ENCODE measurements around the gene IL17RB. TPM values are rescaled to one million over a fixed set of nuclear protein-coding genes. Genes with fewer than 3 reads are reported as not detected.

The IL17RB gene
- total RNA-seq, 1 experiment from 2014 or later: 9.8 TPM

DNA sequence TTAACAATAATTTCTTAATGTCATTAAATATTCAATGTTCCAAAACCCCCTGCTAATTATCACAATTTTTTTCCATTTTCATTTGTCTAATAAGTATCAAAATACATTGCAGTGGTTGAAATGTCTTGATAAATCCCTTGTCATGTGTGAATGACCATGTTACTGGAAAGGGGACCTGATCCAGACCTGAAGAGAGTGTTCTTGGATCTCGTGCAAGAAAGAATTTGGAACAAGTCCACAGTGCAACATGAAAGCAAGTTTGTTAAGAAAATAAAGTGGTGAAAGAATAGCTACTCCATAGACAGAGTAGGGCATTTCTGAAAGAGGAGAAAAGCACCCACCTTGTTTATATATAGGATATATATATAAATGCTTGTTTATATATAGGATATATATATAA, 55.7 kb downstream of the IL17RB start:
- Histone ChIP-seq H3T11ph (ENCODE audit: low read length) (no peak overlapping the region), H3K27ac (ENCODE audit: insufficient read length, low read depth, low read length) (no peak overlapping the region), H2AK5ac (ENCODE audit: insufficient read length, low read length) (no peak overlapping the region), H4K20me1 (ENCODE audit: control insufficient read depth, insufficient read depth, insufficient read length) (no peaks in the 10 kb centered on the region), H2BK120ac (ENCODE audit: low read depth, low read length, poor library complexity, severe bottlenecking) (no peak overlapping the region), H2BK15ac (ENCODE audit: low read depth, low read length) (no peak overlapping the region), H3K14ac (ENCODE audit: insufficient read depth, low read length) (no peak overlapping the region), H3K4me2 (ENCODE audit: insufficient read depth, insufficient read length, low read length) (no peak overlapping the region), H2BK20ac (ENCODE audit: low read depth, low read length, poor library complexity, severe bottlenecking) (no peak overlapping the region), H4K5ac (ENCODE audit: insufficient read length, low read depth, low read length) (no peak overlapping the region), H3K4ac (ENCODE audit: low read depth, low read length) (no peak overlapping the region), H3K79me1 (ENCODE audit: insufficient read depth, low read depth, low read length, poor library complexity, severe bottlenecking) (no peaks in the 10 kb centered on the region), H3K23ac (ENCODE audit: insufficient read length, low read depth, low read length) (no peak overlapping the region), H2AFZ (ENCODE audit: low read length) (no peak overlapping the region), H3K18ac (ENCODE audit: insufficient read length, low read depth, low read length) (no peak overlapping the region), H3K9me3 (ENCODE audit: control insufficient read depth, low read depth, low read length) (no peaks in the 10 kb centered on the region), H3K9ac (ENCODE audit: extremely low read depth, insufficient read length, low read length) (no peak overlapping the region), H2BK12ac (ENCODE audit: insufficient read length, low read depth, low read length) (no peak overlapping the region), H3K23me2 (ENCODE audit: insufficient read length, low read depth, low read length, poor library complexity, severe bottlenecking) (no peaks in the 10 kb centered on the region), H2BK5ac (ENCODE audit: insufficient read length, low read length) (no peak overlapping the region), H3K27me3 (ENCODE audit: insufficient read depth, low read length) (no peaks in the 10 kb centered on the region), H3K79me2 (ENCODE audit: insufficient read depth, low read length) (no peaks in the 10 kb centered on the region; the same call in 1 of the 2 replicates), H4K91ac (ENCODE audit: insufficient read length, low read depth, low read length) (no peak overlapping the region), H3K4me1 (ENCODE audit: insufficient read depth, low read length) (no peaks in the 10 kb centered on the region), H3K56ac (ENCODE audit: insufficient read length, low read depth, low read length) (no peak overlapping the region), H4K8ac (replicated peaks; ENCODE audit: insufficient read length, low read depth, low read length) (no peak overlapping the region)
- TF ChIP-seq, protein P1, sequence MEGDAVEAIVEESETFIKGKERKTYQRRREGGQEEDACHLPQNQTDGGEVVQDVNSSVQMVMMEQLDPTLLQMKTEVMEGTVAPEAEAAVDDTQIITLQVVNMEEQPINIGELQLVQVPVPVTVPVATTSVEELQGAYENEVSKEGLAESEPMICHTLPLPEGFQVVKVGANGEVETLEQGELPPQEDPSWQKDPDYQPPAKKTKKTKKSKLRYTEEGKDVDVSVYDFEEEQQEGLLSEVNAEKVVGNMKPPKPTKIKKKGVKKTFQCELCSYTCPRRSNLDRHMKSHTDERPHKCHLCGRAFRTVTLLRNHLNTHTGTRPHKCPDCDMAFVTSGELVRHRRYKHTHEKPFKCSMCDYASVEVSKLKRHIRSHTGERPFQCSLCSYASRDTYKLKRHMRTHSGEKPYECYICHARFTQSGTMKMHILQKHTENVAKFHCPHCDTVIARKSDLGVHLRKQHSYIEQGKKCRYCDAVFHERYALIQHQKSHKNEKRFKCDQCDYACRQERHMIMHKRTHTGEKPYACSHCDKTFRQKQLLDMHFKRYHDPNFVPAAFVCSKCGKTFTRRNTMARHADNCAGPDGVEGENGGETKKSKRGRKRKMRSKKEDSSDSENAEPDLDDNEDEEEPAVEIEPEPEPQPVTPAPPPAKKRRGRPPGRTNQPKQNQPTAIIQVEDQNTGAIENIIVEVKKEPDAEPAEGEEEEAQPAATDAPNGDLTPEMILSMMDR (conservative IDR thresholded peaks at IDR 0.05): no peak
- Mint-ChIP-seq H3K9me3 (no peaks in the 10 kb centered on the region), H3K4me3 (no peak overlapping the region), H3K36me3 (ENCODE audit: insufficient read depth in 1 of 3, low read depth in 3 of 3) (no peaks in the 10 kb centered on the region), H3K27me3 (ENCODE audit: low read depth) (peaks cover 17% of the 10 kb centered on the region), H3K27ac (no peak overlapping the region), H3K4me1 (no peaks in the 10 kb centered on the region)
- no peak for DNase-seq
- no CpG with 5 or more reads among the region's 1 CpG for WGBS (ENCODE audit: extremely low coverage, insufficient read length, low lambda C conversion rate)

All from H9 (cell line).